HG02678 (cell line): ENCODE data around the gene CREBRF.
"Not testable (repeated sequence)": the region's sequence is repeated elsewhere in the genome, so short reads cannot be mapped to it uniquely, and the experiment has no call there.

Experiments used
- ATAC-seq: cut with Tn5 transposase; IDR thresholded peaks from one replicate; pipeline ENCODE4 v1.9.1; 2021; ENCODE audit warnings: mild to moderate bottlenecking, moderate library complexity; ENCODE audit not compliant: unreplicated experiment

Gene CREBRF

DNA sequence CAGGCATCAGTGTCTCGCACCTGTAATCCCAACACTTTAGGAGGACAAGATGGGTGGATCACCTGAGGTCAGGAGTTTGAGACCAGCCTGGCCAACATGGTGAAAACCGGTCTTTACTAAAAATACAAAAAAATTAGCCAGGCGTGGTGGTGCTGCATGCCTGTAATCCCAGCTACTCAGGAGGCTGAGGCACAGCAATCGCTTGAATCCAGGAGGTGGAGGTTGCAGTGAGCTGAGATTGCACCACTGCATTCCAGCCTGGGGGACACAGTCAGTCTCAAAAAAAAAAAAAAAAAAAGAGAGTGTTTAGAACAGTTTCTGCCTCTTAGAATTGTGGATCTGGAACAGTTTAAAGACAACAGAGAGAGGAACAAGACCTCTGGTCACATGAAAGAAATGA is 20.3 kb downstream of the CREBRF start:
- ATAC-seq: not testable (repeated sequence)

DNA sequence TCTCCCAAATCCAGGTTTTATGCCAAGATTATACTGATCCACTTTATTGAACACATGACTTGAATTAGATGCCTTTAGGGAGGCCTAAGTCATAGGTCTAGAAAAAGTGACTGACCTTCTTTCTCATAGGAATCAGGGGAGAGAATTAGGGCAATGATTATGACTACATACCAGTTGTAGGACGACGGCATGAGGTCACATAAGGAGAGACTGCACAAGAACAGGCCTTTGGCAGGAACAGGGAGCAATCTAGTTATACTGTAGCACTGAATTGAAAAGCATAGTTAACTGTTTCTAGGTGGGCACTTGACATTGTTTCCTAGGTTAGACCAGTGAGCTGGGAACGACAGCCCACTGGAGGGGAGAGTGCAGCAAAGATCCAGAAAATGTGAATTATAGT is 22.7 kb downstream of the CREBRF start:
- ATAC-seq: no peak

DNA sequence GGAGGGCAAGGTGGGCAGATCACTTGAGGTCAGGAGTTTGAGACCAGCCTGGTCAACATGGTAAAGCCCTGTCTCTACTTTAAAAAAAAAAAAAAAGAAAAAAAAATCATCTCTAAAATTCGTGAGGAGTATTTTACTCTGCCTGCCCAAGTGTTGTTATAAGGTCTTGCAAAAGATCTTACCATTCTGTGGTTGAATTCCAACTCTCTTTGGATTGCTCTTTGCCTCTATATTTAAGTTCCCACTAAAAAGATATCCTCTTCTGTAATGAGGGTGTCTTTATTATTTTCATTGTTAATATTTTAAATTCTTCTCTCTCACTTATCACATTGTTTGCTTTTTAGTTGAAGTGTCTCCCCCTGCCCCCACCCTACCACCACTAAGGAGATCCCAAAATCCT is 33.4 kb downstream of the CREBRF start:
- no peak for ATAC-seq

DNA sequence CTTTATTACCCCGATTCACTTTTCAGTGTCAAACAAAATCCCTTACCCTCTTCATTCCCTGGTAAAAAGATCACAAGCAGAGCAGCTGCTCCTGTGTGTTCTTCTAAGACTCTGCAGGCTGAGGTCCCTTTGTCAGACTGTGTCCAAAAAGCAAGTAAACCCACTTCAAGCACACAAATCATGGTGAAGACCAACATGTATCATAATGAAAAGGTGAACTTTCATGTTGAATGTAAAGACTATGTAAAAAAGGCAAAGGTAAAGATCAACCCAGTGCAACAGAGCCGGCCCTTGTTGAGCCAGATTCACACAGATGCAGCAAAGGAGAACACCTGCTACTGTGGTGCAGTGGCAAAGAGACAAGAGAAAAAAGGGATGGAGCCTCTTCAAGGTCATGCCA is 34.5 kb downstream of the CREBRF start:
- ATAC-seq: no peak

DNA sequence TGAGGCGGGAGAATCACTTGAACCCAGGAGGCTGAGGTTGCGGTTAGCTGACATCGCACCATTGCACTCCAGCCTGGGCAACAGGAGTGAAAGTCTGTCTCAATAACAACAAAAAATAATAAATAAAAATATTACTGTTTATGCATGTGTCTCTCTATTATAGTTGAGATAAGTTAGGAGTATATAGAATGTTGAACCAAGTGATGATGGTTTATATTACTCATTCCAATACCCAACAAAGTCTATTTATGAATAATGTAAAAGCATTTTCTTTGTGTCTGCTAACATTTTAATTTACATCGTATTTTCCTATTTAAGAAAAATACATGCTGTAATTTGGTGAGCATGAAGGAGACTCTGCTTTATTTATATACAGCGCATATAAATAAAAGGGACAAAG is 35.8 kb downstream of the CREBRF start:
- ATAC-seq: no peak

DNA sequence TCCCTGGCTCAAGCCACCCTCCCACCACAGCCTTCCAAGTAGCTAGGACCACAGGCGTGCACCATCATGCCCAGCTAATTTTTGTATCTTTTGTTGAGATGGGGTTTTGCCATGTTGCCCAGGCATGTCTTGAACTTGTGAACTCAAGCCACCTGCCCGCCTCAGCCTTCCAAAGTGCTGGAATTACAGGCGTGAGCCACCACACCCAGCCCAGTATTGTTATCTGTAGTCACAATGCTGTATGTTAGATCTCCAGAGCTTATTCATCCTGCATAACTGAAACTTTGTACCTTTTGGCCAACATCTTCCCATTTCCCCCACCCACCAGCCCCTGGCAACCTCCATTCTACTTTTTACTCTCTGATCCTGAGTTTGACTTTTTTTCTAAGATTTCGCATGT is 37.5 kb downstream of the CREBRF start:
- ATAC-seq: no peak

DNA sequence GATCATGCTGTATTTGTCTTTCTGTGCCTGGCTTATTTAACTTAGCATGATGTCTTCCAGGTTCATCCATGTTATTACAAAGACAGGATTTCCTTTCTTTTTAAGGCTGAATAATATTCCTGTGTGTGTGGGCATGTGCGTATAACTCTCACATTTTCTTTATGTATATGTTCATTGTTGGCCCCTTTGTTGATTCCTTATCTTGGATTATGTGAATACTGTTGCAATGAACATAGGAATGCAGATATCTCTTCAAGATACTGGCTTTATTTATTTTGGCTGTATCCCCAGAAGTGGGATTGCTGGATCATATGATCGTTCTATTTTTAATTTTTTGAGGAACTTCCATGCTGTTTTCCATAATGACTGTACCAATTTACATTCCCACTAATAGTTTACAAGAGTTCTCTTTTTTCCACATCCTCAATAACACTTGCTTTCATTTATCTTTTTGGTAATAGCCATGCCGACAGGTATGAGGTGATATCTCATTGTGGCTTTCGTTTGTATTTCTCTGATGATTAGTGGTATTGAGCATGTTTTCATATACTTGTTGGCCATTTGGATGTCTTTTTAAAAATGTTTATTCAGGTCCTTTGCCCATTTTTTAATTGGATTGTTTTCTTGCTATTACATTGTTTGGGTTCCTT is 38.0 kb downstream of the CREBRF start:
- no peak for ATAC-seq

DNA sequence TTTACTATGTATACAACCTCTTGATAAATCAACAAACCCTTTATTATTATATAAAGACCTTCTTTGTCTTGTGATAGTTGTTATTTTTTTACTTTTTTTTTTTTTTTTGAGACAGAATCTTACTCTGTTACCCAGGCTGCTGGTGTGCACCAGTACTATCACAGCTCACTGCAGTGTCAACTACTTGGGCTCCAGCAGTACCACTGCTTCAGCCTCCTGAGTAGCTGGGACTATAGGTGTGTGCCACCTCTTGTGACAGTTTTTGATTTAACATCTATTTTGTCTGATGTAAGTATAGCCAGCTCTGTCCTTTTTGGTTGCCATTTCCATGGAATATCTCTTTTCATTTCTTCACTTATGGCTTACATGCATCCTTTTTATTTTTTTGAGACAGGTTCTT is 42.6 kb downstream of the CREBRF start:
- no peak for ATAC-seq

DNA sequence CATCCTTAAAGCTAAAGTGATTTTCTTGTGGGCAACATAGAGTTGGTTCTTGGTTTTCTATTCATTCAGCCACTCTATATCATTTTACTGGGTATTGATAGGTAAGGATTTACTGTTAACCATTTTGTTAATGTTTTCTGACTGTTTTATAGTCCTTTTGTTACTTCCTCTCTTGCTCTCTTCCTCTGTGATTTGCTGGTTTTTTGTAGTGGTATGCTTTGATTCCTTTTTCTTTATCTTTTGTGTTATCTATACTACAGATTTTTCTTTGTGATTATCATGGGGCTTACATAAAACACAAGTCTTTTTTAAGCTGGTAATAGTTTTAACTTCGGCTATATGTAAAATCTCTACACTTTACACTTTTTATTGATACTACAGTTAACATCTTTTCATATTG is 43.3 kb downstream of the CREBRF start:
- ATAC-seq: no peak

DNA sequence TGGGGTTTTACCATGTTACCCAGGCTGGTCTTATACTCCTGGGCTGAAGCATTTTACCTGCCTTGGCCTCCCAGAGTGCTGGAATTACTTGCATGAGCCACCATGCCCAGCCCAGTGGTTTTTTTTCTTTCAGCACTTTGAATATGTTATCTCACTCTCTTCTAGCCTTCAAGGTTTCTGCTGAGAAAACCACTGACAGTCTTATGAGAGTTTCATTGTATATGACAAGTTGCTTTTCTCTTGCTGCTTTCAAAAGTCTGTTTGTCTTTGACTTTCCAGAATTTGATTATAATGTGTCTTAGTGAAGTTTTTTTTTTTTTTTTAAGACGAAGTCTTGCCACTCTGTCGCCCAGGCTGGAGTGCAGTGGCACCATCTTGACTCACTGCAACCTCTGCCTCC is 45.1 kb downstream of the CREBRF start:
- no peak for ATAC-seq

DNA sequence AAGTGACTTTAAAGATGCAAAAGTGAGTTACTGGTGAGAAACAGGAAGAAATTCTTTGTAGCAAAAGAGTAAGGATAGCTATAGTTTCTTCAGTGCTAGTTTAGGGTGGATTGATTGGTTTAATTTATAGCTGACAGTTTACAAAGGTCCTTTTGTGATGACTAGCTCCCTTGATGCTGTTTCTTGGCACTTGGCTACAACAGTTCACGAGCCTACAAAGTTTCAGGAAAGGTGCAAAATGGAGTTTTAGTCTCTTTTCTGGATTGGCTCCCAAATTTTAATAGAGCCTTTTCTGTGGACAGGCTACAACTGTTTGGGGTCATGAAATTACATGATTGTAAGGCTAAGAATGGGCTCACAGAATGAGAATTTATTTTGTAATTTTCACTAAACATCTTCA is 47.3 kb downstream of the CREBRF start:
- no peak for ATAC-seq

DNA sequence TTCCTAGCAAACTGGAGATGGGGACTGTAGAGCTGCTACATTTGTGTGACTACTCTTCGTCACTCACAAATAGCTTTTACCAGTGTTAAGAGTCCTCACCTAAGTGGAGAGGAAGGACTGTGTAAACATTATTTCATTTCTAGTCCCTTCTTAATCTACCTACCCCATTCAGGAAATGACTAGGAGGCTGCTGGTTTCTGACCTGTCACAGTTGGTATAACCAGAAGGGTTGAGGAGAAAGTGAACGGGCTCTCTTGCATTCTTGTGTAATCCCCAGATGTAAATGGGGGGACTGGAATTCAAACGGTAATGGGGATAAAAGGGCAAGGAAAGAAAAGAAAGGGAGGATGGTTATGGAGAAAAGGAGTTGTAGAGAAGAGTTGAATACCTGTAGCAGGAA is 52.8 kb downstream of the CREBRF start:
- ATAC-seq: no peak

DNA sequence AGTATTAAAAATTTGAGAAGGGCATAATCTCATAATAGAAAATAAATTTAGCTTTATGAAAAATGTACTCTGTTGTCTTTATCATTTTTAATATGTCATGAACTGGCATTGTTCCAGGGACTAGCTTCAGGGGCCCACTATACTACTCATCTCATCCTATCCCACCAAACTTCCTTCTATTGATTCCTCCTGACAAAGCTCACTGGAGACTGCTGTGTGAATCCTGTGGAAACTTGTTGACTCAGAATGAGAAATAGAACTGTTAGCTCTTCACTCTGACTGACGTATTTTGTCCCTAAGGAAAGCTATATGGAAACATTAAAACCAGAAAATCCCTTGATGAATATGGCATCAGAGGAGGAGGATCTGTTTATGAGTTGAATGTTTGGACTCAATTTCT is 58.4 kb downstream of the CREBRF start:
- ATAC-seq: no peak

DNA sequence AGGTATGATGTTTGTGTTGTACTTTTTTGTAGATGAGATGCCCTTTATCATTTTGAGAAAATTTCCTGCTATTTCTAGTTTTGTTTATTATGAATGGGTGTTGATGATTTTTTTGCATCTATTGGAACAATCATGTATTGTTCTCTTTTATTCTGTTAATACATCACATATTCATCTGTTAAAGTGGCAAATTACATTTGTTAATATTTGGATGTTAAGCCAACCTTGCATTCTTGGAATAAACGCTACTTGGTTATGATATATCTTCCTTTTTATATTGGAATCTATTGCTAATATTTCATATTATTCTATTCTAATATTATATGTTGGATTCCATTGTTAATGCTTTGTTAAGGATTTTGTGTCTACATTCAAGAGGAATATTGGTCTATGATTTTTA is 63.6 kb downstream of the CREBRF start:
- ATAC-seq: no peak

DNA sequence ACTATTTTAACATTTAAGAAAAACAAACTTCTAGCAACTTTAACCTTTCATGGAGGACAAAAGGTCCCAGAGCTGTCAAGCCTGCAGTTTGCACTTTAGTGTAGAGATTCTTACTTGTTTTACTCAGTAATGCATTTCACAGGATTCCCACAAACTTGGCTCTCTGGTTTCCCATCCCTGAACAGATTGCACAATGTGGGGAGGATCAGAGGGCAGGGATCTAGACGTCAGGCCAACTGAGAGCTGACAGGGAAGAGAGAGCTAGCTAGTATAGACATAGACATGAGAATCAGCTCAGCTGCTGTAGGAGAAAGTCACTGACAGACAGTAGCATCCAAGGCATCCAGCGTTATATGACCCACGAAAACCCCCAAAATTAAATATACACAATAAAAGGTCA is 67.3 kb downstream of the CREBRF start:
- no peak for ATAC-seq

DNA sequence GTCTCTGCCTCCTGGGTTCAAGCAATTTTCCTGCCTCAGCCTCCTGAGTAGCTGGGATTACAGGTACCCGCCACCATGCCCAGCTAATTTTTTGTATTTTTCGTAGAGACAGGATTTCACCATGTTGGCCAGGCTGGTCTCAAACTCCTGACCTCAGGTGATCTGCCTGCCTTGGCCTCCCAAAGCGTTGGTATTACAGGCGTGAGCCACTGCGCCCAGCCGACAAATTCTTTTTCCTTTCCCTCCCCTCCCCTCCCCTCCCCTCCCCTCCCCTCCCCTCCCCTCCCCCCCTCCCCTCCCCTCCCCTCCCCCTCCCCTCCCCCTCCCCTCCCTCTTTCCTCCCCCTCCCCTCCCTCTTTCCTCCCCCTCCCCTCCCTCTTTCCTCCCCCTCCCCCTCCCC is 76.0 kb downstream of the CREBRF start:
- ATAC-seq: not testable (repeated sequence)

DNA sequence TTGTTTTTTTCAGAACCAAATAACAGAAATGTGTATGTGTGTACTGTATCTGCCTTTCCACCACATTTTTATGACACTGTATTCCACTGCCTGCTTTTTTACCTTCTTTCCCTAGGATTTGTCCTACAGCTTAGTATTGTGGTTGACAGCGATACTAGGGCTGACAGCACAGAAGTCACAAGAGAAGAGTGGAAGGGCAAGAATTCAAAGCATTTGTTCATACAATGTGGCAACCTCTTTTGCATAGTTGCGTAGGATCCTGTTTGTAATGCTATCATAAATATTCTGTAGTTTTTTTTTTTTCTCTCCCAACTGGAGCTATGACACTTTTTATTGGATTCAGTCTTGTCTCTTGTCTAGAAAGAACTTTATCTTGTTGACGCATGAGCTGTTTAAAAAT is 82.6 kb downstream of the CREBRF start:
- ATAC-seq: no peak

DNA sequence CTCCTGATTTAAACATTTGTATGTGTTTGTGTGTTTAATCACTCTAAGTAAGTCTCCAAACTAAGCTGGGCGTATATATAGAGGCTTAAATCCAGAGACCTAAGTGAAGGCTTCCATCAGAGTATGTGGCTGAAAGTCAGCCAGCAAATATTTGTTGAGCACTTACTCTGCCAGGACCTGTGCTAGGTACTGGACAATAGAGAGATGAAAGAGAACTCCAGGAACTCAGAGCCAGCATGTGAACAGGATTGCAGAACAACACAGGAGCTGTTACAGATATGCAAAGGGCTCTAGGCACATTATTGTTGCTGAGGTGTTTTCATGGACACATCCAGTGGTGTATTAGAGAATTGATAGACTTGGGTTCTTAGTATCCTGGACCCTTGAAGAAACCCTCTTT is 83.5 kb downstream of the CREBRF start:
- ATAC-seq: no peak

DNA sequence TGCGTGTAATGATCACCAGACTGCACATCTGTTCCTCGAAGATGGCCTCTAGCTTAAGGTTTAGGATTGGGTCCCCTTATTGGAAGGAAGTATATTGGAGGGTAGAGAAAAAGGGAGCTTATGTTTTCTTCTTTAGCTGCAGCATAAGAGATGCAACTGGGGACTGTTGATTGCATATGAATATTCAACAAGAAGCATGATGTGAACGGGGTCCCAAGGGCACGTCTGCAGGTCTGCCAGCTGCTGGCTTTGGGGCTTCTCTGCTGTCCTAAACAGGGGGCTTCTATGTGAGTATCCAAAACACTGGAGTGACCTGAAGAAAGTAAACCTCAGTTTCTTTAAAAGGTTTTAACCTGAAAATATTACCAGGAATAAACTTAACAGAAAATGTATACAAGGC is 84.6 kb downstream of the CREBRF start:
- ATAC-seq: no peak

DNA sequence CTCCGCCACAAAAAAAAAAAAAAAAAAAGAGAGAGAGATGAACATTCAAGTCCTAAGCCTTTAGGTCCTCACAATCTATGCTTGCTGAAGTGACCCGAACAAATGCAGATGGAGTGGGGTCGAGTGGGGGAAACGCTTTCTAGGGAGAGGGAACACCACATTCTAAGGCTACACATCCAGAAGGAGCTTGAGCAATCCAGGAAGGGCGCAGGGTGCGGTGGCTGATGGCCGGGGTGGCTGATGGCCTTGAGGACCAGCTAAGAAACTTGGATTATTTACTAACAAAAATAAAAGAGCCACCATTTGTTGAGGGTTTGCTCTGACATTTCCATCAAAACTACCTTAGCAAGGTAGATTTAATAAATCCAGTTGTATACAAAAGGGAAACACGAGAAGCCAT is 87.4 kb downstream of the CREBRF start:
- no peak for ATAC-seq

DNA sequence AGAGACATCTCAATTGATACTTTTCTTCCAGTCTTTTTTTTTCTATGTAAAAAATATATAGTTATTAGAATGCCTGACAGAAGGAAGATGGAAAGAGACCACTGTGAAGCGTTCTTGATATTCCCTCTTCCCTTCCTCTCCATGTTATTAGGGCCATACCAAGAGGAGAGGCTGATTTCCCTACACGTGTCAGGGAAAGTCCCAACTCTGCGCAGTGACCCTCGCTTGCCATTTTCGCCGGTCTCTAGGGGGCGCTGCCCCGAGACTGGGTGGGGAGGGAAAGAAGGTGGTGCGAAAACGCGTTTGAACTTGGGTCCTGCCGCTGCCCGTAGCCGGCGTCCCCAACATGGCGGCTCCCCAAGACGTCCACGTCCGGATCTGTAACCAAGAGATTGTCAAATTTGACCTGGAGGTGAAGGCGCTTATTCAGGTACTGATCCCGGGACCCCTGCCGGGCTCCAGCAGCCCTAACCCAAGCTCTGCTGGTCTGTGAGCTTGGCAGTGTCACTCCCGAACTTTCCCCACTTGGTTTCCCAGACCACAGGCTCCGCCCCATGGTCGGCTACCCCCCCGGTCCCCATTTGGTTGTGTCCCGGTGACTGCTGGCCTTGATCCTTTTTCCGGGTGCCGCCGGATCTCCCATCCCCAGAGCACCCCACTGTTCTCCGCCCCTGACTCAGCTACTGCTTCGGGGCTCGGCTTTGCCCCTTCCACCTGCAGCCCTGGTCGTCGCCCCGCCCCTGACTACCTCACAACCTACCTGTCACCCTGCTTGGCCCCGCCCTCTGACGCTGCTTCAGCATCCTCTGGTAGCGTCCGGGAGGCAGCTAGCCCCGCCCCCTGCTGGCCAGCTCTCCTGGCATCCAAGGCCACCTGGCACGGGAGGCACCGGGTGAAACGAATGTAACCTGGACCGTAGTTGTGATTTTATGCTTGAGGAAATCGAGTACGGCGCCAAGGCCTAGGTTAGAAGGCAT is 88.3 kb downstream of the CREBRF start, which contains the start of gene BNIP1:
TSS of gene BNIP1 (plus strand) at position 332 of the 977 bp plus-strand sequence. CDS start at position 347, 15 bp downstream.
- ATAC-seq: peak; percentile 90

DNA sequence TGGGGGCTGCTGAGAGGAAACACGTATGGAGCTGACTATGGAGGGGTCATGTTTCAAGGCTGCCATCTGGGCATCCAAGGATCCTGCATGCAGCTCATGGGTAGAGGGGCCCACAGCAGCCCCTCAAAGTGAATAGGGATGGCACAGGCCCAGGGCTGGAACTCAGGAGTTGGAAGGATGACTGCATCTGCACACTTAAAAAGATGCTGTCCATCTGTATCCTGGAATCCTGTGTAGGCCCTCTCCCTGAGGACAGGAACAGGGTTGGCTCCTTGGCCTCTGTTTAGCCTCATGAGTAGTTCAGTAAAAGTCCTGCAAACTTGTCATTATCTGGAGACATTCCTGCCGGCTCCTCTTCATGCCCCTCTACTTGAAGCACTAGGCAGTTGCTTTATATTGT is 92.2 kb downstream of the CREBRF start:
- ATAC-seq: no peak
